HG03066 (cell line): ENCODE results near the gene LRRC63.
"Not testable (repeated sequence)": the region's sequence is repeated elsewhere in the genome, so short reads cannot be mapped to it uniquely, and the experiment has no call there.

Experiments
- ATAC-seq: cut with Tn5 transposase; IDR thresholded peaks from one replicate; pipeline ENCODE4 v1.9.1; 2021; ENCODE audit warnings: low read depth; ENCODE audit not compliant: unreplicated experiment

Gene LRRC63, protein sequence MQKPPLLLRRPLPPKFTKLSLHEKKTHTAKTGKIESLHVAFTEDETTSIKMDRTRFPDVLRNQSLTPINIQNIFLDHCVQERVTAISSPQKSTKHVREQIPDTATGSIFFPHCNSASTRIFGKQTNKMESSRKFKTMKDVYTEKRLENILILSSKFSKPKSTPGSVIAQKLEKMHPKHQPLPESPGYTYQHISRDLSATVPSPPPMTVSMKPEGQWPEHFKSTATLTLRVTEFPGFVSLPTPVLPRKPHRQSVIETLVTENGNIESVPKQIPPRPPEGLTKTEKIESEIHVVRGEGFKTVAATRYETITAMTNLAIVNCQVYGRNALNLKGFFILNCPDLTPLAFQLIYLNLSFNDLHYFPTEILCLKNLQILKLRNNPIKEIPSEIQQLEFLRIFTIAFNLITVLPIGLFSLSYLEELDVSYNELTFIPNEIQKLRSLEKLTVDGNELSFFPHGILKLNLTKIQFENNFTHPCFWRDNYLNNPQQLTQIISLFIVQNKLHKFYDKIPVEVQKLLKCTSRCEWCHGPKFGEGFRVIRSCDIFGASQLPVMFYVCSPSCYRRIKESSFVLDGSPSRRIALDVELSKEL

DNA sequence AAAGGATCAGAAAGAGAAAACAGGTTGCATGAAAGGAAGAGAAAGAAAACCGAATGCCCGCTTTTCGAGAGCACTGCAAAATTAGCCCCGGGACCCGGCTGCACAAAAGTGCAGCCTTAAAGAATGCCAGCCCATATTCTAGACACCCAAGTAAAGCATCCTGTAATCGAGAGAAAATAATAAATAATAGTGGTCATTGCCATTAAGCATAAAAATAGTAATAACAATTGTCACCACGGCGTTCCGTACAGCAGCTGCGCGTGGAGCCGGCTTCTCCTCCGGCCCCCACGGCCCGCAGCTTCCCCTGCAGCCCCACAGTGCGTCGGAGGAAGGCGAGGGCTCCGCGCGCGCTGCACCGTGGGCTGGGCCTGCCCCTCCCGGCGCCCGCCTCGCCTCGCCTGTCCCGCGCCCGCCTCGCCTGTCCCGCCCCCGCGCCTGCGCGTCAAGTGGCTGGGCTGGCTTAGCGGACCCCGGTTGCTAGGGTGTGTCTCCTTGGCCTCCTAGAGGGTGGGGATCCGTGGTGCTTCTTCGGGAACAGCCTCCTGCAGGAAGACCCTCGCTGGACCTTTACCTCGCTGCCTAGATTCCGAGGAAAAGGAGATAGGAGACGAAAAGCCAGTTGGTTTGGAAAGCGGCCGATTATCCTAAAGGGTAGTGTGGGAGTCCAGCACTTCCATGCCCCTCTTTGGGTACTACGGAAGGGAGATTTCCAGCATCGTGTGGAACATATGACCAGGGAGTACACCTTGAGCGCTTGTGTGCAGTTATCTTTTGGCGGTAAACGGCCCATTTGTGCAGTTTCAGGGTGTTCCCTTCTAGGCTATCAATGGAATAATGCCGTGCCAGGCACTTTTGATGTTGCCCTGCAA is at the start of gene LRRC63:
TSS of gene LRRC63 (plus strand) at position 446 of the 869 bp plus-strand sequence. CDS start 1,107 bp downstream, outside the sequence.
- ATAC-seq = peak; percentile 94

DNA sequence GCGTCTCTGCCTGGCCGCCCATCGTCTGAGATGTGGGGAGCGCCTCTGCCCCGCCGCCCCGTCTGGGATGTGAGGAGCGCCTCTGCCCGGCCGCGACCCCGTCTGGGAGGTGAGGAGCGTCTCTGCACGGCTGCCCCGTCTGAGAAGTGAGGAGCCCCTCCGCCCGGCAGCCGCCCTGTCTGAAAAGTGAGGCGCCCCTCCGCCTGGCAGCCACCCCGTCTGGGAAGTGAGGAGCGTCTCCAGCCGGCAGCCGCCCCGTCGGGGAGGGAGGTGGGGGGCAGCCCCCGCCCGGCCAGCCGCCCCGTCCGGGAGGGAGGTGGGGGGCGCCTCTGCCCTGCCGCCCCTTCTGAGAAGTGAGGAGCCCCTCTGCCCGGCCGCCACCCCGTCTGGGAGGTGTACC is 49.0 kb upstream of the LRRC63 start:
- ATAC-seq = not testable (repeated sequence)

DNA sequence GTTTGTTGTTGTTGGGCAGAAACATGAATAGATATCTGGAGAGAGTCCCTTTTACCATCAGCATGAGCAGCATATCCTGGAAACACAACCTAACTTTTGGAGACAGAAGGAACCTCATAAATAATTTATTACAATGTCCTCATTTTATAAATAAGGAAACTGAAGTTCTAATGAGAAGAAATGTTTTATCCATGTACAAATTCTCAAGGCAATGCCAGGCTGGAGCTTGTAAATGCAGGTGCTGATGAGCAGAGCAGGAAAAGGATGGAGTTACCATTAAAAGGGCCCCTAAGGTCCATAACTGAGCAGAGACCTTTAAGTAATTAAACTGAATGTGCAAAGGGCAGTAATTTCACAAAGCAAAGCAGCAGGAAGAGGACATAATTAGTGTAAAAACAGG is 47.1 kb upstream of the LRRC63 start:
- no peak for ATAC-seq

DNA sequence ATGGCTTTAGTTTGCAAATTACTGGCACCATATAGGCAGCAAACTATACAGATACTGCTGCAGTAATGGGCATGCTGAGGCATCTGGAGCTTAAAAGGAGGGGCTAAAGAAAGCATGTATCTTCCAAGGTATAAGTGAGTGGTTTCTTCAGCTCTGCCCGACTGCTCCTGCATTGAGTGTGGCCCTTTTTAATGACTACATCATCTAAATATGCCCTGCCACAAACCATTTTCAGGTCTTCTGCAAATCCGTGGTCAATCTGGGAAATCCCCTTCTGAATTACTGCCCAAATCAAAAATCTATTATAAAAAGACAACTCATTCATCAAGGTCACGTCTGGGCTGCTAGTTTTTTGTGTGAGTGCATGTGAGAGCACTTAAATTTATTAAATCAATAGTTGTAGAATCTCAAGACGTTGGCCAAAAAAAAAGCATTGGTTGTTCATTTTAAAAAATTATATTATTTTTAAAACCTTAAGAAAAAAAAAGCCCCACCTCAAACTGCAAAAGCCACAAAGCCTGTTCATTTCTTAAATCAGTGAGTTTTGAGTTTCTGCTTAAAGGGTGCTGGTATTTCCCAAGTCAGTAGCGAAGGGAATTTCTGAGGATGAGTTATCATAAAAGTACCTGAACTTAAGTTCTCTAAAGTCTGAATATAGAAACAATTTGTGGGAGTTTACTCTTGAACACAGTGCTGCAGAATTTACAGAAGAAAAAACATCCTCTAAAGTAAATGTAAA is 46.1 kb upstream of the LRRC63 start:
- ATAC-seq = peak; percentile 58

DNA sequence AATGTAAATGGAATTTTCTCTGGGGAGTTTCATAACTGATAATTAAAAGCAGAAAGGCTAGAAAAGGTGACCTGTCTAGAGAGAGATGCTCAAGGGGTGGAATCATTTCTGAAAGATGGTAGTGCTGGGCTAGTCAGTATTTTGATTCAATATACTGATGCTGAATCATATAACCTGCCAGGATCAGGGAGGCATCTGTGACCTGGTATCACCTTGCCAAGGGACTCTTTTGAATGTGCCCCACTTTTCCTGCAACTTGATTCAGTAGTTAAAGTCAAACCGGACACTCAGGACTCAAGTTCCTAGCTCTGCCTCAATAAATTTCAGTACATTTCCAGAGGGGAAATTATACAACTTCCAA is 45.5 kb upstream of the LRRC63 start:
- ATAC-seq = no peak

DNA sequence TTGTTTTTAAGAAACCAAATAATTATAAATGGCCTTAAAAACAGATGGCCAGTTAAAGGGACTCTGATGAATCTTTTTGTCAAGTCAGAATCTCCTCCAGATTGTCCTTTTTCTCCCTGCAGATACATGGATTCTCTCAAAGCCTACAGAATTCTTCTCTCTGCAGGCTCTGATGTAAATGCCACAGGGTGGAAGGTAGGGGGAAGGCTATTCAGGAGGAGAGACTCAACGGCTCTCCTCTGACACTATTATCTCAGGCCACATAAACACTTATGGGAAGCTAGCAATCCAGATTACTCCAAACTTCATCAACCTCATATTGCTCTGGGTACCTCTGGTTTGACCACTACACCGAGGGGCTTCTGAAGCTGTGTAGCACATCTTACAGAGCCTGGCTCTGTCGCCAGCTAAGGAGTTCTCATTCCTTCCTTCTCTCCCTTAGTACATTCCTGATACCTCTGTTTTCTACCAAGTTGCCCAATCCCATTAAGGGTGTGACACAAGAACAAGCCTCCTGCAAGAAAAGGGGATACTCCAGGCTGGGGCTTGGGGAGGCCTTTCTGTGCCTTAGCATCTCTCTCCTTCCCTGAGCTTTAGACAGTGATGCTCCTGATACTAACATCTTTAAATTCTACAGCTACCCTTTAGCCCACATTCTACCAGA is 44.6 kb upstream of the LRRC63 start:
- no peak for ATAC-seq

DNA sequence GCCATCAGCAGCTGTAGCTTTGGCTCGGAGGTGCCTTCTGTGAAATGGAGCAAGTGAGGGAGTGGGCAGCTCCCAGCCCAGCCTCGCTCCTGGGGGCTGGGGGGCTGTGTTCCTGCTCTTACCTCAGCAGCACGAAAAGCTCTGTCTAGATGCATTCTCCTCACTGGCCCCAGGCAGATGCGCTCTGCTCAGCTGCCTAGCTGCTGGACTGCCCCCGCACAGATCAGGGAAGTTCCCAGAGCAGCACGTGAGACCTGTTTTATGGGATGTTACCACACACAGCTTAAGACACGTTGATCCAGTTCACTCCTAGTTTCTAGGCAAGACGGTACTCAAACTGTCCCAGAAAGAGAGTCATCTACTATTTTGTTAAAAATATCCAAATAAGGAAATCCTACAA is 43.4 kb upstream of the LRRC63 start:
- ATAC-seq = no peak

DNA sequence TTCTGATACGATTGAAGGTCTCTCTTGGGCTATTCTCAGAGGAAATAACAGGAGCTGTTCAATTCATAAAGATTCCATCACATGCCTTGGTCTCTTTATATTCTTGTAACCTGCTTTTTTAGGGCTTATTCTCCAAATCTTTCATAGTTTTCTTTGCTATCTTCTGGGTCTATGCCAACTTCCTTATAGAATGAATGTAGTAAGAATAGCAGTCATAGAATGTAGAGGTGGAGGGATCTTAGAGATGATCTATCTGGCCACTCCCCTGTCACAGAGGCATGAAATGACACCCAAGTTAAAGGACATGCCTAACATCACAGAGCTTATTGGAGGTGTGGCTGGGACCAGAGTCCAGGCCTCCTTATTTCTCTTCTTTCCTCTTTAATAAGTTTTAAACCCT is 42.9 kb upstream of the LRRC63 start:
- ATAC-seq = no peak

DNA sequence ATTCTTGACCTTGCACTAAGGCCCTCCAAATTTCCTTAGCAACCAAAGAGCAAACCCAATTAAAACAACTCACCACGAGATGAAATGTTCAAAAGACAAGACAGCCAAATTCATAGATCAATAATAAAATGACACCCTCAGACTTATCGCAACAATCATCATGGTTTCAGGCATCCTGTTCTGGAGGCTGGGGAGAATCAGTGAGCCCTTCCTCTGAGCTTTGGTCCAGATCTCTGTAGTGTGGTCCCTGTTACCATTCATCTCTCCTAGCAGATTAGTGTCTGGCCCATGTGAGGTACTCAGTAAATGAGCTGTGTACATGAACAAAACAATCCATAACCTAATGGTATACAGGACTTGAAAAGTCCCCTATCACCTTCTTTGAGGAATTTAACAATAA is 42.0 kb upstream of the LRRC63 start:
- ATAC-seq = no peak

DNA sequence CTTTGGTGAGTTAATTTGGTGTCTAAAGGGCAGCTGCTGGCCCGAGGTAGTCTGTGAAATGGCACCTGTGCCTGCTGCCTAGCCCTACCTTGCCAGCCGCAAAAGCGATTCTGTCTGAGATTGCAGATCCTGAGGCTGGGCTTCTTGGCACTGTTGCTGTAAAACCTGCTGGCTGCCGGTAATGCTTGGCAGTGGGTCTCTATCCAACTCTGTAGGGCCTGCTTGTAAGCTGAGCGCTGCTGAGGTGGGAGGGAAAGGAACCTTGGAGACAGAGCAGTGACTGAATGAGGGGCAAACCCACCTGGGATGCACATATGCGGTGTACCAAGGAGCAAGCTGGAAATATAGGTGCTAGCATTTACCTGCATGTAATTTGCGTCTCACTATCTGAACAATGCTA is 41.5 kb upstream of the LRRC63 start:
- ATAC-seq = no peak

DNA sequence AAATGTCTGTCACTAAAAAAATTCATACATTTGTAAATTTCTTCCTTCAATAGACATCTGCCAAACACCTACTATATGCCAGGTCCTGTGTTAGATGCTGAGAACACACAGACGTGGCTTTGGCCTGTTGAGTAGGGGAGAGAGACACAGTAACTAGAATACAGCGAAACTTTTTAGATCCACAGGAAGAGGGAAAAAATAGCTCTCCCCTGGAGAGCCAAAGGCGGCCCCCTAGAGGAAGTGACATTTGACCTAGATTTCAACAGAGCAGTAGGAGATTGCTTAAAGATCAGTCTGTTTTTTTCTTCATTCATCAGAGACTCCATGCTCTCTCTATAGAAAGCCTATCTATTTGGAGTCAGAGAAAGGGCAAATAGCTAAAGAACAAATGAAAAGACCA is 41.0 kb upstream of the LRRC63 start:
- no peak for ATAC-seq

DNA sequence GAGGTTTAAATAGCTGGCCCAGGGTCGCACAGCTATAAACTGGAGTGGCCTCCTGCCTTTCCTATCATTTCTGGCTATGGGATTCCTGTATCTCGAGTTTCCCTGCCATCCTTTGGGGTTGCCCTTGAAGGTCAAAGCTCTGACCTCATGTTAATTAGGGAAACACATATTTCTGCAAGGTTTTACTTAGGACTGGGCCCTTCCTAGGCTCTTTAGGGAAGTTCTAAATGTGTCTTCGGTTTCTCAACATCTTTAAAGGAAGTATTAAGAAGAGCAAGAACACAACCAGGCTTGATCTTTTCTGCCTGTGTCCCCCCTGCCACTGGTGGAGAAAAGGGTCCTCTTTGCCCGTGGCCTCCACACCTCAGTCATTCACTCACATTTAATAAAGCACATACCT is 40.5 kb upstream of the LRRC63 start:
- no peak for ATAC-seq

DNA sequence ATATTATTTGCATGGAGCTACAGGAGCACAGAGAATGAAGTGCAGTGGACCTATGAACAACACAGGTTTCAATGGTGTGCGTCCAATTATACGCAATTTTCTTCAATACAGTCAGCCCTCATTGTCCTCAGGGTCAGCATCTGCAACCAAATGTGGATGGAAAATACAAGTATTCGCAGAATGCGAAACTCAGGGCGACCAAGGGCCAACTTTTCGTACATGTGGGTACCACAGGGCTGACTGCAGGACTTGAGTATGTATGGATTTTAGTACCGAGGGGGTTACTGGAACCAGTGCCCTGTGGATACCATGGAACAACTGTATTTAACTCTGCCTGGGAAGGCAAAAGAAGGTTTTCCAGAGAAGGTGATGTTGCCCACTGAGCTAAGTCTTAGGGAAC is 40.0 kb upstream of the LRRC63 start:
- no peak for ATAC-seq

DNA sequence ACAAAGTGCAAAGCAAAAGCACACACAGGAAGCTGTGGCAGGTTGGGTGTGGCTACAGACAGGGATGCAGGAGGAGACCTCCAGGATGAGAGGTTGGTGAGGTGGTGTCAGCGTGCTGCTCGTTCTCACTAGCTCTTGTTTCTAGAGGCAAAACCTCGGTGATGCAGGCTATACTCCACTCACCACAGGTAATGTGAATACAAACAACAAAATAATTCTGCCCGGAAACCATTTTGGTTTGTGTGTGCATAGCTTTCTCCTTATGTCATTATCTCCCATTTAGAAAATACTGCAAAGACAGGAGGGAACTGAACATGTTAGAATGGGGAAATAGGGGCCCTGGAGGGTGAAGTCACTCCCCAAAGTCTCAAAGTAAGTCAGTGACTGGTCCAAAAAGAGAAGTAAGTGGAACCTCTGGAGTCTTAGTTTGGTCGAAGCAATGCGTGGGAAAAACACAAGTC is 39.2 kb upstream of the LRRC63 start:
- no peak for ATAC-seq

DNA sequence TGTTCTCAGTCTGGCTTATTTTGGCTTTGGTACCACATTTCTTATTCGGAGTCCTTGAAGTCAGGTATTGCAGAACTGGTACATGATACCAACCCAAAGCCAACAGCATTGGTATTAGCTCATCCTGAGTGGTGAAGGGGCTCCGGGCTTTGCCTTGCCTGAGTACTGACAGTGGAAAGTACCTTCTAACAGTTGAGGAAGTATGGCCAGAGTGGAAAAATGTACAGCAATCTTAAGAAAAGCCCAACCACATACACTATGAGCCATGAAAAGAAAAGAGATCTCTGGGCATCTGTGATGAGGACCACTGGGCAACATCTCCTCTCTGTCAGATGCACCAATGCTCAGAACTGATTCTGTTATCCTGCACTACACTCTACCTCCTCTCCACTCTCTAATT is 38.1 kb upstream of the LRRC63 start:
- ATAC-seq = no peak

DNA sequence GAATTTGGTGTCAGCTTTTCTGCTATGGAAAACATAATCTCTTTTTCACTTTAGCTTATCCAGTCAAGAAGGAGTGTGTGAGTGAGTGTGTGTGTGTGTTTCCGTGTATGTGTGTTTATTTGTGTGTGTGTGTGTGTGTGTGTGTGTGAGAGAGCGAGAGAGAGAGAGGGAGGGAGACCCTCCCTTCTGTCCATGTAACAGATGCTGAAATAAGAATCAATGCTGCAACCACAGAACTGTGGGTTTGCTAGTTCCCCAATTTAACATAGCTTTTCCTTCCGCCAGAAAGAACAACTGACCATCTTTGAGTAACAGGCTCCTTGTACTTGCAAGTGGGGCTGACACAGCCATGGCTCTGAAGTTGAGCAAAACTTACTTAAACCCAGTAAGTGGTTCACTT is 35.0 kb upstream of the LRRC63 start:
- ATAC-seq = peak; percentile 34

DNA sequence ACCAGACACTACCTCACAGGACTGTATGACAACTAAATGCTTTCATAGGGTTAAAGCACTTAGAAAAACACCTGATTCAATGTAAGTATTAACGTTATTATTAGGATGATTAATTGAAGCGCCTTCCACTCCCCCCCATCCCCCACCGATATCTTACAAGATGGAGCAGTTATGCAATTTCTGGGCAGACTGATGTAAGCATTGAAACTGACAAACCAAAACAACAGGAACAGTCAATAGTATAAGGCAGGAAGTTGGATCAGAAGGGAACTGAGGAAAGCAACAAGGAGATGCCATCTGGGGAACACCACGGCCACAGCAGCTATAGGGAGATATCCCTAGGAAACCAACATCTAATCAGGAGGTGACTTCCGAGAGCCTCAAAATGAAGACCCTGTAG is 33.6 kb upstream of the LRRC63 start:
- no peak for ATAC-seq

DNA sequence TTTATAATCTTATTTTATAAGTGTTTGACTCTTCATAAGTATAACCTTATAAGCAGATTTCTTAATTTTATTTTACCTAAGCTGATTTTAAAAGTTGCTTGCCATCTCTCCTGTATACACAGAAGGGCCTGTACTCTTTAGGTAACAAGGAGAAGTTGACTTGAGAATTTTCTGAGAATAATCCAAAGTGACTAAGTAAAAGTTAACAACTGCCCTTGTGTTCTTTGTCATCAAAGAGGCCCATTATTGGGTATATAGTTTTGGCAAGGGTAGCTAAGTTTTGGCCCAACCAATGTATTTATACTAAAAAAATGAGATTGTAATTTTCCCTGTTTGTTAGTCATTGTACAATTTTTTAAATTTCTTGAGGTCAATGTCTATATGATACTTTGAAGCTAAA is 32.9 kb upstream of the LRRC63 start:
- no peak for ATAC-seq

DNA sequence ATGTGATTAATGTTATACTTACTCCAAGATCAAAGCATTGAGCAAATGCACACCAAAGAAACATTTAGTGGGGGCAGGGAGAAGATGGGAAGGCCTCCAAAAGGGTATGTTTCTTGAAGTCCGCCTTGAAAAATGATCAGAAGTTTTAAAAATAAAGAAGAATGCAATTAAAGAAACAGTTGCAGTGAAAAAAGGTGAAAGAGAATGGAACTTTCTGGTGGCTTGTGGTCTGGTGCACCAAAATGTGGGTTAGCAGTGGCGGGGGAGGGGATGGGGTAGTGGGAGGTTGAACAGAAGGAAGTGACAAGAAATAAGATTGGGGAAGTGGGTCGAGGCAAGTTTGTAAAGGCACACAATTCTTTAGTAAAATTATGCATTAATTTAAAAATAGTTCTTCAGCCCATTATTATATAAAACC is 32.2 kb upstream of the LRRC63 start:
- no peak for ATAC-seq
